HG03064 (cell line): ENCODE results near the gene PCDH17.

Experiments used
- ATAC-seq: cut with Tn5 transposase; IDR thresholded peaks from one replicate; pipeline ENCODE4 v1.9.1; 2021; ENCODE audit warnings: low read depth; ENCODE audit not compliant: unreplicated experiment

Gene PCDH17

GRCh38 chr13:57724486-57725272 lies 93.1 kb downstream of the PCDH17 start:
- ATAC-seq: no peak

DNA sequence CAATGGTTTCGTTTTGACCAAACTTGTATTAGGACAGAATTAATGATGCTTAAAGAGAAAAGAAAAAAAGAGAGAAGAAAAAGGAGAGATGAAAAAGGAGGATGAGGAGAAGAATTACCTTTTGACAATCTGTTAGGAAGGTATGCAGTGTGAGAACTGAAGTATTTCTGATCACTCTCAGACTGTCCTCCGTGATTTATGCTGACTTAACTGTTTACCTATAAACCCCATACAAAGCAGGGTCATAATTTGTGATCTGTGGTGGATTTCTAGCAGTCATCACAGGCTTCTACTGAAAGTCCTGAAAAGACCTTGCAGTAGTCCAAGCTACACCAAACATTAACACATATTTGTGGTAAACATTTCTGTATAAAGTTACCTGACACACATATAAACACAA lies 93.9 kb downstream of the PCDH17 start:
- ATAC-seq: no peak

DNA sequence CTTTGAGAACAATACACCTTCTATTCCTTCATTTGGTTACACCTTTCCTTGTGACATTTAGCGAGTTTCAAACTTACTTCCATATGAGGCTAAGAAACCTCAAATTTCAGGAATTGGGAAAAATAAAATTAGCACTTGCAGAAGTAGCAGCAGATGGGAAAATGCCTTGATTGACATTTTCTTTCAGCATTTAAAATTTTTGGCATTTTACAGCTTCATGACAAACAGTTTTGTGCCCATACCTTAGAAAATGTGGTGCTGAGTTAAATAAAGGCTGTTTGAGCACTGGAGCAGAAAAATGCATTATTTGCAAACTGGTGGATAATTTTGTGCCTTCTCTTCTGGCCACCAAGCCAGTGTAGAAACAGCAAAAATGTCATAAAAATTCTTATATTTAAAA lies 95.4 kb downstream of the PCDH17 start:
- ATAC-seq: no peak

- no peak for ATAC-seq
These were observed 102.8 kb downstream of the PCDH17 start for GRCh38 chr13:57734306-57734705.

GRCh38 chr13:57739089-57739488 lies 107.5 kb downstream of the PCDH17 start:
- ATAC-seq: no peak

- ATAC-seq: no peak
These were observed 108.1 kb downstream of the PCDH17 start for GRCh38 chr13:57739543-57740190.

GRCh38 chr13:57740719-57741118 lies 109.2 kb downstream of the PCDH17 start:
- no peak for ATAC-seq

DNA sequence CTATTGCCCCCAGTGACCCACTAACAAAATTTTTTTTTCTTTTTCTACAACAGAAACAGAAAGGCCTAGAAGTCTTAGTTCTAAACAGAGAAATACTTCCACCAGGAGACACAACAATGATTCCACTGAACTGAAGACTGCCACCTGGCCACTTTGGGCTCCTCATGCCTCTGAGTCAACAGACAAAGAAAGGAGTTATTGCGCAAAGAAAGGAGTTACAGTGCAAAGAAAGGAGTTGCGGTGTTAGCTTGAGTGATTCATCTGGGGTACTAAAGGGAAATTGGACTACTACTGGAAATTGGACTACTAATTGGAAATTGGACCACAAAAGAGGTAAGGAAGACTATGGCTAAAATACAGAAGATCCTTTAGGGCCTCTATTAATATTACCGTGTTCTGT lies 116.6 kb downstream of the PCDH17 start:
- ATAC-seq: no peak

DNA sequence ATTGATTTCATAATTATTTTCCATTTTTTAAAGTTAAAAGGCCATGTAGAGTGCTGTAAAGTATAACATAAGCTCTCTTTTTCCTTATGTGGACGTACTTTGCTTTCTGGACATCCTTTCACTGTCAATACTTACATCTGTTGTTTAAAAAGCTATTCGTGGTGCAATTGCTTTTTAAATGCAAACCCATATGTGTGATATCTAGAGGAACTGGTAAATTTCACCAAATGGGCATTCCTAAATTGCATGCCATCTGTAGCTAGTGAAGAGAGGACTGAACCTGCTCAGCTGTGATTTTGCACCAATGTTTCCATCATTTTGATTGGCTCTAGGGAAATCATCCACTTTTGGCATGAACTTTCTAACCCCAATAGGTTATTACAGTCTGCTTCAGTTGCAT lies 129.4 kb downstream of the PCDH17 start:
- no peak for ATAC-seq

- ATAC-seq: no peak
These were observed 132.1 kb downstream of the PCDH17 start for GRCh38 chr13:57763689-57764088.
